SW480 (cell line): Measurements from ENCODE around the gene SPIN1.
A peak's percentile ranks its signal among the peaks of the same experiment; 100 is the strongest.

Source experiments
- DNase-seq: peaks from one replicate; pipeline ENCODE4 v3.0.0-alpha.2; 2016; ENCODE audit warnings: low spot score

SPIN1 gene

GRCh38 chr9:88436379-88436778 lies 48.1 kb downstream of the SPIN1 start:
- no peak for DNase-seq

GRCh38 chr9:88437210-88438146 lies 49.2 kb downstream of the SPIN1 start:
- DNase-seq: no peak

GRCh38 chr9:88438811-88439210 lies 50.6 kb downstream of the SPIN1 start:
- DNase-seq: no peak

GRCh38 chr9:88441301-88442007 lies 53.2 kb downstream of the SPIN1 start:
- no peak for DNase-seq

GRCh38 chr9:88443480-88444113 lies 55.4 kb downstream of the SPIN1 start:
- DNase-seq: no peak

- no peak for DNase-seq
These were observed 58.5 kb downstream of the SPIN1 start for GRCh38 chr9:88446728-88447127.

GRCh38 chr9:88447431-88447830 lies 59.2 kb downstream of the SPIN1 start:
- no peak for DNase-seq

GRCh38 chr9:88451160-88451559 lies 62.9 kb downstream of the SPIN1 start:
- DNase-seq: no peak

- DNase-seq: no peak
These were observed 70.6 kb downstream of the SPIN1 start for GRCh38 chr9:88458716-88459465.

- DNase-seq: peak; percentile 14
These were observed 72.5 kb downstream of the SPIN1 start for GRCh38 chr9:88460587-88461332.

GRCh38 chr9:88462191-88462590 lies 73.9 kb downstream of the SPIN1 start:
- DNase-seq: no peak

GRCh38 chr9:88464851-88465250 lies 76.6 kb downstream of the SPIN1 start:
- DNase-seq: no peak

GRCh38 chr9:88468226-88468625 lies 80.0 kb downstream of the SPIN1 start:
- DNase-seq: no peak

- no peak for DNase-seq
These were observed 88.4 kb downstream of the SPIN1 start for GRCh38 chr9:88476491-88477271.

GRCh38 chr9:88477300-88477751 lies 89.1 kb downstream of the SPIN1 start:
- no peak for DNase-seq

- no peak for DNase-seq
These were observed 90.0 kb downstream of the SPIN1 start for GRCh38 chr9:88478246-88478645.

GRCh38 chr9:88481933-88482332 lies 93.7 kb downstream of the SPIN1 start:
- DNase-seq: no peak

GRCh38 chr9:88488166-88488565 lies 99.9 kb downstream of the SPIN1 start:
- no peak for DNase-seq

- no peak for DNase-seq
These were observed 106.9 kb downstream of the SPIN1 start for GRCh38 chr9:88494983-88495721.

- no peak for DNase-seq
These were observed 109.0 kb downstream of the SPIN1 start for GRCh38 chr9:88497224-88497623.
